HepG2 (cell line): Measurements from ENCODE around the gene LARP1. TPM values are rescaled to one million over a fixed set of nuclear protein-coding genes. Genes with fewer than 3 reads are reported as not detected.

Experiments used
- CERS6 ChIP-seq: sonication (generic); formaldehyde crosslinking; IDR thresholded peaks from 2 replicates; pipeline ENCODE4 v1.5.0; 2020; ENCODE audit warnings: missing genetic modification reagents
- CREB1 ChIP-seq, 2 experiments: fragments of 450-650 bp in 1 of 2; IDR thresholded peaks; 2 replicates each; pipeline ENCODE4 v1.6.1; 2016 to 2017; ENCODE audit warnings: control low read depth in 1 of 2, mild to moderate bottlenecking in 1 of 2, missing compliant biosample characterization in 1 of 2, missing genetic modification characterization in 1 of 2
- EZH2 ChIP-seq: conservative IDR thresholded peaks from 2 replicates; pipeline ENCODE4 v1.6.1; 2012; ENCODE audit warnings: mild to moderate bottlenecking, low read depth, low read length, moderate library complexity
- FOXO1 ChIP-seq: sonication (generic); formaldehyde crosslinking; IDR thresholded peaks from 2 replicates; pipeline ENCODE4 v1.4.0; 2020; ENCODE audit warnings: missing genetic modification reagents
- JARID2 ChIP-seq: sonication (generic); formaldehyde crosslinking; IDR thresholded peaks from 2 replicates; pipeline ENCODE4 v1.8.1; 2023; ENCODE audit warnings: missing genetic modification reagents, inconsistent platforms; ENCODE audit not compliant: insufficient replicate concordance
- MAFK ChIP-seq, 2 experiments: IDR thresholded peaks in 1 of 2; conservative IDR thresholded peaks in 1 of 2; 2 replicates each; pipeline ENCODE4 v1.6.1; 2011; ENCODE audit warnings: improper control_type of control experiment in 2 of 2, low read length in 2 of 2
- MTA1 ChIP-seq: sonication (generic); formaldehyde crosslinking; IDR thresholded peaks from 2 replicates; pipeline ENCODE4 v1.4.0; 2020; ENCODE audit warnings: missing genetic modification reagents, mild to moderate bottlenecking, borderline replicate concordance
- NFE2L1 ChIP-seq: sonication (generic); formaldehyde crosslinking; IDR thresholded peaks from 2 replicates; pipeline ENCODE4 v1.4.0; 2020; ENCODE audit warnings: missing genetic modification reagents, mild to moderate bottlenecking, borderline replicate concordance
- PHF21A ChIP-seq: sonication (generic); formaldehyde crosslinking; IDR thresholded peaks from 2 replicates; pipeline ENCODE4 v1.5.0; 2020; ENCODE audit warnings: mild to moderate bottlenecking, missing genetic modification reagents
- SRSF9 ChIP-seq: fragments of 200-400 bp; formaldehyde crosslinking; IDR thresholded peaks from 2 replicates; pipeline ENCODE4 v1.6.1; 2018; ENCODE audit warnings: borderline replicate concordance, mild to moderate bottlenecking, low read depth, low read length; ENCODE audit not compliant: insufficient read depth, poor library complexity, severe bottlenecking
- ZEB1 ChIP-seq: IDR thresholded peaks from 2 replicates; pipeline ENCODE4 v1.6.1; 2012; ENCODE audit warnings: mild to moderate bottlenecking, low read depth, inconsistent platforms; ENCODE audit not compliant: insufficient replicate concordance
- ZNF367 ChIP-seq: sonication (generic); formaldehyde crosslinking; IDR thresholded peaks from 2 replicates; pipeline ENCODE4 v1.4.0; 2020; ENCODE audit warnings: missing genetic modification reagents, borderline replicate concordance
- polyA plus RNA-seq, 8 experiments: library from polyadenylated mRNA; depleted of rRNA in 3 of 8; stranded (reverse) in 7 of 8; unstranded in 1 of 8; fragments of >200 nt; fragmentation: Illumina TruSeq in 4 of 8; extraction: Trizol in 4 of 8; gene quantifications; 2 replicates each; pipeline versions ENCODE4 v1.2.1 to v1.2.3, GENCODE V29; 2011 to 2016; ENCODE audit warnings: low read depth in 4 of 8, missing spikeins in 1 of 8, mixed read lengths in 1 of 8; ENCODE audit not compliant: insufficient read depth in 1 of 8
- total RNA-seq, 5 experiments: library from RNA; depleted of rRNA; stranded (reverse); fragments of >200 nt; fragmentation: Illumina TruSeq; extraction: Trizol; gene quantifications; 2 replicates each; pipeline ENCODE4 v1.2.3, GENCODE V29; 2016; ENCODE audit warnings: low read depth in 1 of 5
- TF ChIP-seq, protein P1 (sequence below): IDR thresholded peaks from 2 replicates; pipeline ENCODE4 v1.4.0; 2020; ENCODE audit warnings: mild to moderate bottlenecking, missing genetic modification reagents
- TF ChIP-seq, protein P2 (sequence below): sonication (generic); formaldehyde crosslinking; IDR thresholded peaks from 2 replicates; pipeline ENCODE4 v1.5.0; 2020; ENCODE audit warnings: missing genetic modification reagents
- TF ChIP-seq, protein P3 (sequence below): sonication (generic); formaldehyde crosslinking; IDR thresholded peaks from 2 replicates; pipeline ENCODE4 v1.4.0; 2020; ENCODE audit warnings: low read depth, missing genetic modification reagents
- TF ChIP-seq, protein P4 (sequence below): sonication (generic); formaldehyde crosslinking; IDR thresholded peaks from 2 replicates; pipeline ENCODE4 v1.9.0; 2021; ENCODE audit warnings: missing genetic modification reagents, borderline replicate concordance

The LARP1 gene
- total and polyA plus RNA-seq, 2 of the 13 experiments (the other 11 are each of a cell fraction or from before 2014, with no cell fraction given) = 45.2 to 61.4 TPM

- TF ChIP-seq PHF21A (CRISPR knock-in tag) = peak; percentile 61; the same call in 1 of the 2 replicates
- TF ChIP-seq FOXO1 (CRISPR knock-in tag) = no peak; the same call in 1 of the 2 replicates
- TF ChIP-seq, protein P1, sequence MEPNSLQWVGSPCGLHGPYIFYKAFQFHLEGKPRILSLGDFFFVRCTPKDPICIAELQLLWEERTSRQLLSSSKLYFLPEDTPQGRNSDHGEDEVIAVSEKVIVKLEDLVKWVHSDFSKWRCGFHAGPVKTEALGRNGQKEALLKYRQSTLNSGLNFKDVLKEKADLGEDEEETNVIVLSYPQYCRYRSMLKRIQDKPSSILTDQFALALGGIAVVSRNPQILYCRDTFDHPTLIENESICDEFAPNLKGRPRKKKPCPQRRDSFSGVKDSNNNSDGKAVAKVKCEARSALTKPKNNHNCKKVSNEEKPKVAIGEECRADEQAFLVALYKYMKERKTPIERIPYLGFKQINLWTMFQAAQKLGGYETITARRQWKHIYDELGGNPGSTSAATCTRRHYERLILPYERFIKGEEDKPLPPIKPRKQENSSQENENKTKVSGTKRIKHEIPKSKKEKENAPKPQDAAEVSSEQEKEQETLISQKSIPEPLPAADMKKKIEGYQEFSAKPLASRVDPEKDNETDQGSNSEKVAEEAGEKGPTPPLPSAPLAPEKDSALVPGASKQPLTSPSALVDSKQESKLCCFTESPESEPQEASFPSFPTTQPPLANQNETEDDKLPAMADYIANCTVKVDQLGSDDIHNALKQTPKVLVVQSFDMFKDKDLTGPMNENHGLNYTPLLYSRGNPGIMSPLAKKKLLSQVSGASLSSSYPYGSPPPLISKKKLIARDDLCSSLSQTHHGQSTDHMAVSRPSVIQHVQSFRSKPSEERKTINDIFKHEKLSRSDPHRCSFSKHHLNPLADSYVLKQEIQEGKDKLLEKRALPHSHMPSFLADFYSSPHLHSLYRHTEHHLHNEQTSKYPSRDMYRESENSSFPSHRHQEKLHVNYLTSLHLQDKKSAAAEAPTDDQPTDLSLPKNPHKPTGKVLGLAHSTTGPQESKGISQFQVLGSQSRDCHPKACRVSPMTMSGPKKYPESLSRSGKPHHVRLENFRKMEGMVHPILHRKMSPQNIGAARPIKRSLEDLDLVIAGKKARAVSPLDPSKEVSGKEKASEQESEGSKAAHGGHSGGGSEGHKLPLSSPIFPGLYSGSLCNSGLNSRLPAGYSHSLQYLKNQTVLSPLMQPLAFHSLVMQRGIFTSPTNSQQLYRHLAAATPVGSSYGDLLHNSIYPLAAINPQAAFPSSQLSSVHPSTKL = 0 out of 2 replicates have a peak, but pooled peaks have one; percentile 19
- no peak for TF ChIP-seq JARID2 (CRISPR knock-in tag)
- TF ChIP-seq CREB1 (IDR thresholded peaks at IDR 0.05) = no peak
- no peak for TF ChIP-seq CREB1 (CRISPR knock-in tag; IDR thresholded peaks at IDR 0.05)
- TF ChIP-seq CERS6 = no peak
- TF ChIP-seq NFE2L1 (CRISPR knock-in tag) = no peak
- TF ChIP-seq, protein P2, sequence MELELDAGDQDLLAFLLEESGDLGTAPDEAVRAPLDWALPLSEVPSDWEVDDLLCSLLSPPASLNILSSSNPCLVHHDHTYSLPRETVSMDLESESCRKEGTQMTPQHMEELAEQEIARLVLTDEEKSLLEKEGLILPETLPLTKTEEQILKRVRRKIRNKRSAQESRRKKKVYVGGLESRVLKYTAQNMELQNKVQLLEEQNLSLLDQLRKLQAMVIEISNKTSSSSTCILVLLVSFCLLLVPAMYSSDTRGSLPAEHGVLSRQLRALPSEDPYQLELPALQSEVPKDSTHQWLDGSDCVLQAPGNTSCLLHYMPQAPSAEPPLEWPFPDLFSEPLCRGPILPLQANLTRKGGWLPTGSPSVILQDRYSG (CRISPR knock-in tag) = no peak
- no peak for TF ChIP-seq ZEB1
- TF ChIP-seq MTA1 (CRISPR knock-in tag) = no peak
- TF ChIP-seq MAFK (conservative IDR thresholded peaks at IDR 0.05 in 1 of 2, IDR thresholded peaks at IDR 0.05 in 1 of 2; ENCODE audit: low read length in 2 of 2) = no peak
- no peak for TF ChIP-seq SRSF9
- TF ChIP-seq, protein P3, sequence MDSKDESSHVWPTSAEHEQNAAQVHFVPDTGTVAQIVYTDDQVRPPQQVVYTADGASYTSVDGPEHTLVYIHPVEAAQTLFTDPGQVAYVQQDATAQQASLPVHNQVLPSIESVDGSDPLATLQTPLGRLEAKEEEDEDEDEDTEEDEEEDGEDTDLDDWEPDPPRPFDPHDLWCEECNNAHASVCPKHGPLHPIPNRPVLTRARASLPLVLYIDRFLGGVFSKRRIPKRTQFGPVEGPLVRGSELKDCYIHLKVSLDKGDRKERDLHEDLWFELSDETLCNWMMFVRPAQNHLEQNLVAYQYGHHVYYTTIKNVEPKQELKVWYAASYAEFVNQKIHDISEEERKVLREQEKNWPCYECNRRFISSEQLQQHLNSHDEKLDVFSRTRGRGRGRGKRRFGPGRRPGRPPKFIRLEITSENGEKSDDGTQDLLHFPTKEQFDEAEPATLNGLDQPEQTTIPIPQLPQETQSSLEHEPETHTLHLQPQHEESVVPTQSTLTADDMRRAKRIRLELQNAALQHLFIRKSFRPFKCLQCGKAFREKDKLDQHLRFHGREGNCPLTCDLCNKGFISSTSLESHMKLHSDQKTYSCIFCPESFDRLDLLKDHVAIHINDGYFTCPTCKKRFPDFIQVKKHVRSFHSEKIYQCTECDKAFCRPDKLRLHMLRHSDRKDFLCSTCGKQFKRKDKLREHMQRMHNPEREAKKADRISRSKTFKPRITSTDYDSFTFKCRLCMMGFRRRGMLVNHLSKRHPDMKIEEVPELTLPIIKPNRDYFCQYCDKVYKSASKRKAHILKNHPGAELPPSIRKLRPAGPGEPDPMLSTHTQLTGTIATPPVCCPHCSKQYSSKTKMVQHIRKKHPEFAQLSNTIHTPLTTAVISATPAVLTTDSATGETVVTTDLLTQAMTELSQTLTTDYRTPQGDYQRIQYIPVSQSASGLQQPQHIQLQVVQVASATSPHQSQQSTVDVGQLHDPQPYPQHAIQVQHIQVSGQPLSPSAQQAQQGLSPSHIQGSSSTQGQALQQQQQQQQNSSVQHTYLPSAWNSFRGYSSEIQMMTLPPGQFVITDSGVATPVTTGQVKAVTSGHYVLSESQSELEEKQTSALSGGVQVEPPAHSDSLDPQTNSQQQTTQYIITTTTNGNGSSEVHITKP = no peak
- TF ChIP-seq EZH2 = no peak
- TF ChIP-seq, protein P4, sequence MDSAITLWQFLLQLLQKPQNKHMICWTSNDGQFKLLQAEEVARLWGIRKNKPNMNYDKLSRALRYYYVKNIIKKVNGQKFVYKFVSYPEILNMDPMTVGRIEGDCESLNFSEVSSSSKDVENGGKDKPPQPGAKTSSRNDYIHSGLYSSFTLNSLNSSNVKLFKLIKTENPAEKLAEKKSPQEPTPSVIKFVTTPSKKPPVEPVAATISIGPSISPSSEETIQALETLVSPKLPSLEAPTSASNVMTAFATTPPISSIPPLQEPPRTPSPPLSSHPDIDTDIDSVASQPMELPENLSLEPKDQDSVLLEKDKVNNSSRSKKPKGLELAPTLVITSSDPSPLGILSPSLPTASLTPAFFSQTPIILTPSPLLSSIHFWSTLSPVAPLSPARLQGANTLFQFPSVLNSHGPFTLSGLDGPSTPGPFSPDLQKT = no peak
- no peak for TF ChIP-seq ZNF367 (CRISPR knock-in tag)
Observed at GRCh38 chr5:154850255-154851062, 95.3 kb downstream of the LARP1 start, which contains the start of gene FAXDC2 (continued).
